Aorta (tissue), 5 donors: Measurements from ENCODE around the gene KIF11. TPM values are rescaled to one million over a fixed set of nuclear protein-coding genes. Genes with fewer than 3 reads are reported as not detected.
"Not testable (repeated sequence)": the region's sequence is repeated elsewhere in the genome, so short reads cannot be mapped to it uniquely, and the experiment has no call there.

ENCODE experiments used
- ATAC-seq: fragments of 200-7000 bp; cut with Tn5 transposase; one replicate; pipeline ENCODE4 v1.9.1; 2022; ENCODE audit warnings: moderate library complexity; ENCODE audit not compliant: low FRiP score
- DNase-seq, 2 donors: peaks; one replicate each; pipeline ENCODE4 v3.0.0-alpha.2; 2020
- H3K27ac ChIP-seq, 2 donors: one replicate each; pipeline ENCODE4 v1.5.1; 2013; ENCODE audit warnings: low read length in 2 of 2, mild to moderate bottlenecking in 2 of 2, moderate library complexity in 2 of 2, control low read depth in 1 of 2, inconsistent platforms in 1 of 2, low read depth in 1 of 2
- H3K27me3 ChIP-seq, 2 donors: one replicate each; pipeline ENCODE4 v1.6.1; 2013; ENCODE audit warnings: control low read depth in 1 of 2, low read length in 1 of 2, mild to moderate bottlenecking in 1 of 2, moderate library complexity in 1 of 2; ENCODE audit not compliant: insufficient read depth in 2 of 2, control insufficient read depth in 1 of 2
- H3K36me3 ChIP-seq, 2 donors: one replicate each; pipeline ENCODE4 v1.6.1; 2013; ENCODE audit warnings: control low read depth in 1 of 2, low read length in 1 of 2, mild to moderate bottlenecking in 1 of 2; ENCODE audit not compliant: insufficient read depth in 2 of 2, control insufficient read depth in 1 of 2
- H3K4me1 ChIP-seq, 2 donors: one replicate each; pipeline ENCODE4 v1.6.1; 2013; ENCODE audit warnings: low read length in 2 of 2, control low read depth in 1 of 2, mild to moderate bottlenecking in 1 of 2, moderate library complexity in 1 of 2; ENCODE audit not compliant: insufficient read depth in 2 of 2, control insufficient read depth in 1 of 2
- H3K4me3 ChIP-seq, 2 donors: one replicate each; pipeline ENCODE4 v1.5.1; 2013; ENCODE audit warnings: low read length in 2 of 2, control low read depth in 1 of 2, mild to moderate bottlenecking in 1 of 2
- H3K9me3 ChIP-seq: one replicate; pipeline ENCODE4 v1.6.1; 2013; ENCODE audit warnings: mild to moderate bottlenecking, low read length; ENCODE audit not compliant: control insufficient read depth
- WGBS, 2 donors: extraction: QIAGEN DNeasy Blood & Tissue Kit; methylation state at CpG; one replicate each; pipeline ENCODE4 v1.1.7; 2013; 5-methylcytosine and 5-hydroxymethylcytosine counted together
- intact Hi-C, 2 donors: fragments of 100-400 bp; cut with DNase I; formaldehyde crosslinking; loops; one replicate each; pipeline versions ENCODE4 v1.14.2 to v1.15.0; 2022
- polyA plus RNA-seq, 2 donors: library from polyadenylated mRNA; stranded (reverse); fragments of 200-250 nt; gene quantifications; one replicate each; pipeline ENCODE4 v1.2.3, GENCODE V29; 2013
- total RNA-seq, 2 donors: library from RNA; stranded (reverse); fragmentation: NEBNext Ultra II Directional; extraction: Animal tissue kit (Norgen Biotek cat#: 25700); gene quantifications; one replicate each; pipeline ENCODE4 v1.2.1, GENCODE V29; 2021
- donor health status: healthy with polysubstance abuse.
- donor health status: Bipolar disorder and iron deficiency.
- donor health status: DM: no; HTN: no; CAD: no.
- donor health status: DM: no; HTN: no; CAD: no.
- donor health status: DM: yes; HTN: yes; CAD: no.

The KIF11 gene
- total and polyA plus RNA-seq, 4 donors: 0.23 to 1.7 (median 0.76) TPM

DNA sequence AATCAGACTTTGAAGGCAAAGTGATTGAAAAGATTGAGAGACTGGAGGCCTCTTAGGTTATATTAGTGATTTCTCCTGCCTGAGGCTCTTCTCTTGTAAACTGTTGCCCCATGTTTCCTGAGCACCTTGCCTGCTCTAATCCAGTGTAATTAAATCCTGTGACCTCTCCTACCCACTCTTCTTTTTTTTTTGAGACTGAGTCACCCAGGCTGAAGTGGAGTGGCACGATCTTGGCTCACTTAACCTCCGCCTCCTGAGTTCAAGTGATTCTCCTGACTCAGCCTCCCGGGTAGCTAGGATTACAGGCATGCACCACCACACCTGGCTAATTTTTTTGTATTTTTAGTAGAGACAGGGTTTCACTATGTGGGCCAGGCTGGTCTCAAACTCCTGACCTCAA is 57.9 kb downstream of the KIF11 start:
- H3K27me3 ChIP-seq, H3K4me1 ChIP-seq, H3K9me3 ChIP-seq, intact Hi-C loops, ATAC-seq, H3K4me3 ChIP-seq, H3K36me3 ChIP-seq, DNase-seq, H3K27ac ChIP-seq: not testable (repeated sequence)
- 93 to 97% methylated on average over 3 of the region's 3 CpGs for WGBS, 2 donors

DNA sequence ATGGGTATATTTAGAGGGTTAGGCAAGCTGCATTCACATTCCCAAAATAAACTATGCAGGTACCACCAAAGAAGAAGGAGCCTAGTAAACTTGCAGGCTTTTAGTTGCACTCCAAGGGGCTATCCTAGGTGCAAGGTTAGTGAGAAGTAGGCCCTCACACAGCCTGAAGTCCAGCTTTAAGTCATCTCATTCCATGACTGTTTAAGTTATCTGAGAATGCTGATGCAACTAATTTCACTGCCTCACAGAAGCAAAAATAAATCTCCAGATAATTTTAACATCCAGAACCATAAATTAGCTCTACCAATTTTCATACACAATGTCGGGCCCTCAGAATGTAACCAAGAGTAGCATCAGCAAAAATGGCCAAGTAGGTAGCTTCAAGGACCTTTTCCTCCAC is 62.5 kb downstream of the KIF11 start:
- H3K4me3 ChIP-seq: no peak overlapping the region
- no peaks in the 10 kb centered on the region for H3K4me1 ChIP-seq
- H3K27me3 ChIP-seq: no peaks in the 10 kb centered on the region
- ATAC-seq: no peak
- 75 to 86% methylated on average over 1 of the region's 1 CpG for WGBS, 2 donors
- H3K27ac ChIP-seq: no peak overlapping the region
- H3K36me3 ChIP-seq: no peaks in the 10 kb centered on the region
- DNase-seq: no peak
- no peaks in the 10 kb centered on the region for H3K9me3 ChIP-seq
- intact Hi-C loops: no loop called here

DNA sequence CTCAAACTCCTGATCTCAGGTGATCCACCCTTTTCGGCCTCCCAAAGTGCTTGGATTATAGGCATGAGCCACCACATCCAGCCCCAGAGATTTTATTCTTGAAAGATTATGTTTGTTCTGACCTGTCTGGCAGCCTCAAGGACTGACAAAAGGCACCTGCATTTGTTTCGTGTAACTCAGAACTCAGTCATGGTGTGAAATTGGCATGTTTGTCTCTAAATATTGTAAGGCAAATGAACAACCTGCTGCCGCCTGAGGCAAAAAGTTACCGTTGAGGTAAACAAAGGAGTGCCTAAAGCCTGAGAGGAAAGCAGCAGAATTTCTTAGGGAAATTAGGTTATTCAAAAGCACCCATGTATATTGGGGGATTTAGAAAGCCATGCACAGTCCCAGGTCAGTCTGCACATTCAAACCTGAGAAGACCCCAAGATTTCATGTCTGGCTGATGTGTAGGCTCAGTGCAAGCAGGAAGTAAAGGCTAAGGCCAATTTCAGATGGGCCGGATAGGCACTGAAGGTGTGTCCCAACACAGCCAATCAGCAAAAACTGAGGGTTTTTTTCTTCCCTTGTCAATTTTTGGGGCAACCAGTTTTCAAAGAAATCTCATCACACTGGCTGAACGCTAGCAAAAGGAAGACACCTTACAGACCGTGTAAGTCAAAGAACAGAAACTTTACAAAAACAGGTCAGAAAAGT is 63.5 kb downstream of the KIF11 start:
- Histone ChIP-seq H3K4me3 (no peak overlapping the region), H3K4me1 (no peaks in the 10 kb centered on the region), H3K9me3 (no peaks in the 10 kb centered on the region), H3K36me3 (no peaks in the 10 kb centered on the region), H3K27me3 (no peaks in the 10 kb centered on the region), H3K27ac (no peak overlapping the region)
- ATAC-seq (no peak), DNase-seq (no peak)
- WGBS, 2 donors: 82 to 94% methylated on average over 7 of the region's 7 CpGs
- intact Hi-C loops: no loop called here

DNA sequence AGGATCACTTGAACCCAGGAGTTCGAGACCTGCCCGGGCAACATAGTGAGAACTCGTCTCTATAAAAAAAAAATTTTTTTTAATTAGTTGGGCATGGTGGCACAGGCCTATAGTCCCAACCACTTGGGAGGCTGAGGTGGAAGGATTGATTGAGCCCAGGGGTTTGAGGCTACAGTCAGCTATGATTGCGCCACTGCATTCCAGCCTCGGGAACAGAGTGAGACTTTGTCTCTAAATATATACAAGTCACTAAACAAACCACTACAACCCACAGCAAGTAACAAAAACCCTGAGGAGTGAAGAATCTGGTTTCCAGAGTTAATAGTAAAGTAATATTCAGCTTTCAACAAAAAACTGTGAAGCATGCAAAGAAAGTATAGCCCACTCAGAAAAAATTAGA is 64.1 kb downstream of the KIF11 start:
- no peaks in the 10 kb centered on the region for H3K9me3 ChIP-seq
- no peaks in the 10 kb centered on the region for H3K27me3 ChIP-seq
- ATAC-seq (no peak), DNase-seq (no peak)
- no peak overlapping the region for H3K27ac ChIP-seq
- no peaks in the 10 kb centered on the region for H3K36me3 ChIP-seq
- H3K4me1 ChIP-seq: no peaks in the 10 kb centered on the region
- WGBS, 2 donors: 89 to 94% methylated on average over 5 of the region's 5 CpGs
- no peak overlapping the region for H3K4me3 ChIP-seq
- intact Hi-C loops: no loop called here

DNA sequence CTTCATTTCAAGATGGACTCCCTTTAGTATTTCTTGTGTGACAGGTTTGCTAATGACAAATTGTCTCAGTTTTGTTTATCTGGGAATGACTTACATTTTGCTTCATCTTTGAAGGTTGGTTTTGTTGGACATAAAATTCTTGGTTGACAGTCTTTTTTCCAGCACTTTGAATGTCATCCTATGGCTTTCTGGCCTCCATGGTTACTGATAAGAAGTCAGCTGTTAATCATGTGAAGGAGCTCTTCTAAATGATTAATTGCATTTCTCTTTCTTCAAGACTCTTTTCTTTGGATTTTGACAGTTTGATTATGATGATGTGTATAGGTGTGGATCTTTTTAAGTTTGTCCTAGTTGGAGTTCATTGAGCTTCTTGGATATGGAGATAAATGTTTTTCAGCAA is 69.9 kb downstream of the KIF11 start:
- H3K36me3 ChIP-seq: no peaks in the 10 kb centered on the region
- DNase-seq: no peak
- no peaks in the 10 kb centered on the region for H3K4me1 ChIP-seq
- no peak for ATAC-seq
- peaks cover 2% of the 10 kb centered on the region for H3K9me3 ChIP-seq
- H3K27ac ChIP-seq: no peak overlapping the region
- intact Hi-C loops: no loop called here
- H3K4me3 ChIP-seq: no peak overlapping the region
- no peaks in the 10 kb centered on the region for H3K27me3 ChIP-seq

DNA sequence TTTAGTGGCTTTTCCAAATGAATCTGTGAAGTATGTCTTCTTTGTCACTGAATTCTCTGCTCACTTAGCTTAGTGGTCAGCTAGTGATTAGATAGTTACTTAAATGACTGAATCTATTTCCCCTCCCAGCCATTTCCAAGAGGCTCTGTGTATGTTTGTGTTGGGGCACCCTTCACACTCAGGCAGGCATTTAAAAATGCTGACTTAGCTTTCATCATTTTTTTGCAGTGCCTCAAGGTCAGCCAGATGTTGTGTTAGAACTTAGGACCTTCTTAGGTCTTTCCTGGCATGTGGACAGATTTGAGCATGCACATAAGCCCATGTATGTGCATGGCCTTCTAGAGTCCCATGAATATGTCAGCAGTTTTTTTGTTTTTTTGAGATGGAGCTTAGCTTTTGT is 71.4 kb downstream of the KIF11 start:
- no peak for ATAC-seq
- intact Hi-C loops: no loop called here
- H3K27me3 ChIP-seq: no peaks in the 10 kb centered on the region
- peaks cover 0 to 1% of the 10 kb centered on the region in 2 donors for H3K36me3 ChIP-seq
- H3K27ac ChIP-seq: no peak overlapping the region
- H3K9me3 ChIP-seq: peaks cover 2% of the 10 kb centered on the region
- no peak for DNase-seq
- H3K4me3 ChIP-seq: no peak overlapping the region
- H3K4me1 ChIP-seq: no peaks in the 10 kb centered on the region

DNA sequence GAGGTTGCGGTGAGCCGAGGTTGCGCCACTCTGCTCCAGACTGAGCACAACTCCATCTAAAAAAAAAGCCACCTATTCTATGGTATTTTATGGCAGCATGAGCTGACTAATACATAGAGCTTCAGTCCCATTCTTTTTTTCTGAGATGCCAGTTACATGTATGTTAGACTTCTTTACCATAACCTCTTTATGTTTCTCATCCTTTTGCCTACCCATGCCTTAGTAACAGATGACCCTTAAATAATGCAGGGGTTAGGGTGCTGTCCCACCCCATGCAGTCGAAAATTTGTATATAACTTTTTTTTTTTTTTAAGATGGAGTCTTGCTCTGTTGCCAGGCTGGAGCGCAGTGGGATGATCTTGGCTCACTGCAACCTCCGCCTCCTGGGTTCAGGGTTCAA is 74.1 kb downstream of the KIF11 start:
- intact Hi-C loops: no loop called here
- Histone ChIP-seq H3K9me3 (peaks cover 2% of the 10 kb centered on the region), H3K27me3 (no peaks in the 10 kb centered on the region), H3K4me1 (no peaks in the 10 kb centered on the region), H3K27ac (no peak overlapping the region), H3K36me3 (peaks cover 0 to 1% of the 10 kb centered on the region in 2 donors), H3K4me3 (no peak overlapping the region)
- ATAC-seq: no peak
- 94 to 97% methylated on average over 6 of the region's 6 CpGs for WGBS, 2 donors
- DNase-seq: no peak

DNA sequence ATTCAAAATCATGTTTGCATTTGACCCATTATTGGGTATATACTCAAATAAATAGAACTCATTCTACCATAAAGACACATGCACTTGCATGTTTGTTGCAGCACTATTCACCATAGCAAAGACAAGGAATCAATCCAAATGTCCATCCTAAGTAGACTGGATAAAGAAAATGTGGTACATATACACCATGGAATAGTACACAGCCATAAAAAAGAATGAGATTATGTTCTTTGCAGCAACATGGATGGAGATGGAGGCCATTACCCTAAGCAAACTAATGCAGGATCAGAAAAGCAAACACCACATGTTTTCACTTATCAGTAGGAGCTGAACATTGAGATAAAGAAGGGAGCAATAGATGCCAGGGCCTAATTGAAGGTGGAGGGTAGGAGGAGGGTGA is 84.8 kb downstream of the KIF11 start:
- Histone ChIP-seq H3K27ac (no peak overlapping the region), H3K4me1 (no peaks in the 10 kb centered on the region), H3K9me3 (no peaks in the 10 kb centered on the region), H3K36me3 (no peaks in the 10 kb centered on the region), H3K4me3 (no peak overlapping the region), H3K27me3 (no peaks in the 10 kb centered on the region)
- ATAC-seq (no peak), DNase-seq (no peak)
- intact Hi-C loops: no loop called here

DNA sequence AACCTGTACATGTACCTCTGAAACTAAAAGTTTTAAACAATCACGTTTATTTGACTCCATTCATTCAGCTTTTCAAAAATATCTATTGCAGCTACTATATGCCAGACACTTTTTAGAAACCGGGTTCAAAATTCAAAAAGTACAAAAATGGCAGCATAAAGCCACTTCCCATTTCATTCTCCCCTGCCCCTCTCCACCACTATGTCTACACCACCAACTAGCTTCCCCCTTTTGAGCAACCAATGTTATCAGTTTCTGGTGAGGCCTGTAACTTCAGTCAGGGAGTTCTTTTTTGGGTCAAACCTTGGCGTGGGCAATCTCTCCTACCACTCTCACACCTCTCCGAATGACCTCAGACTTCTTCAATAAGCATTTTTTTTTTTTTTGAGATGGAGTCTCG is 85.3 kb downstream of the KIF11 start:
- no peaks in the 10 kb centered on the region for H3K36me3 ChIP-seq
- intact Hi-C loops: no loop called here
- WGBS, 2 donors: 89 to 90% methylated on average over 5 of the region's 5 CpGs
- no peak overlapping the region for H3K27ac ChIP-seq
- ATAC-seq (no peak), DNase-seq (no peak)
- H3K4me1 ChIP-seq: no peaks in the 10 kb centered on the region
- no peaks in the 10 kb centered on the region for H3K9me3 ChIP-seq
- no peaks in the 10 kb centered on the region for H3K27me3 ChIP-seq
- H3K4me3 ChIP-seq: no peak overlapping the region
